Measurements from ENCODE around the gene C1orf232. TPM values are rescaled to one million over a fixed set of nuclear protein-coding genes. Genes with fewer than 3 reads are reported as not detected.

The C1orf232 gene
- total RNA-seq, 1 experiment from 2014 or later: not detected

DNA sequence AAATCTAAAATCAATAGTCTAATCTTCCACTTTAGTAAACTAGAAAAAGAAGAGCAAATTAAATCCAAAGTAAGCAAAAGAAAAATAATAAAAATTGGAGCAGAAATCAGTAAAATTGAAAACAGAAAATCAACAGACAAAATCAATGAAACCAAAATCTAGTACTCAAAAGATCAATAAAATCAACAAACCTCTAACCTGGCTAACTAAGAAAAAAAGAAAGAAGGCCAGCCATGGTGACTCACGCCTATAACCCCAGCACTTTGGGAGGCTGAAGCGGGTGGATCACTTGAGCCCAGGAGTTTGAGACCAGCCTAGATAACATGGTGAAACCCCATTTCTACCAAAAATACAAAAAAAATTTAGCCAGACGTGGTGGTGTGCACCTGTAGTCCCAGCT is 34.3 kb downstream of the C1orf232 start:
- no peak overlapping the region for H3K4me2 ChIP-seq (ENCODE audit: low read length)
- no TSS peak for BruUV-seq (replicated peaks)
- H3K9me3 ChIP-seq (ENCODE audit: control insufficient read depth in 1 of 2, insufficient read depth in 1 of 2, low read depth in 1 of 2, low read length in 2 of 2): no peaks in the 10 kb centered on the region
- H2AFZ ChIP-seq (ENCODE audit: low read depth, low read length, poor library complexity, severe bottlenecking): no peak overlapping the region
- no peak overlapping the region for H3K9ac ChIP-seq (ENCODE audit: low read length)
- ChIA-PET CTCF (no interaction called here), POLR2A (no interaction called here), RAD21 (ENCODE audit: low non-redundant PET in 1 of 2, low total read pairs in 2 of 2, uncharacterized antibody in 2 of 2, unreplicated experiment in 2 of 2) (no interaction called here)
- intact Hi-C loops (cut with micrococcal nuclease): no loop called here
- no peak overlapping the region for H3K4me3 ChIP-seq (replicated peaks in 1 of 2; ENCODE audit: low read depth in 1 of 2, low read length in 2 of 2)
- no peaks in the 10 kb centered on the region for H4K20me1 ChIP-seq (ENCODE audit: insufficient read depth)
- no peaks in the 10 kb centered on the region for H3K36me3 ChIP-seq (ENCODE audit: control insufficient read depth in 1 of 2, insufficient read depth in 2 of 2, low read length in 2 of 2)
- TF ChIP-seq, protein P1, sequence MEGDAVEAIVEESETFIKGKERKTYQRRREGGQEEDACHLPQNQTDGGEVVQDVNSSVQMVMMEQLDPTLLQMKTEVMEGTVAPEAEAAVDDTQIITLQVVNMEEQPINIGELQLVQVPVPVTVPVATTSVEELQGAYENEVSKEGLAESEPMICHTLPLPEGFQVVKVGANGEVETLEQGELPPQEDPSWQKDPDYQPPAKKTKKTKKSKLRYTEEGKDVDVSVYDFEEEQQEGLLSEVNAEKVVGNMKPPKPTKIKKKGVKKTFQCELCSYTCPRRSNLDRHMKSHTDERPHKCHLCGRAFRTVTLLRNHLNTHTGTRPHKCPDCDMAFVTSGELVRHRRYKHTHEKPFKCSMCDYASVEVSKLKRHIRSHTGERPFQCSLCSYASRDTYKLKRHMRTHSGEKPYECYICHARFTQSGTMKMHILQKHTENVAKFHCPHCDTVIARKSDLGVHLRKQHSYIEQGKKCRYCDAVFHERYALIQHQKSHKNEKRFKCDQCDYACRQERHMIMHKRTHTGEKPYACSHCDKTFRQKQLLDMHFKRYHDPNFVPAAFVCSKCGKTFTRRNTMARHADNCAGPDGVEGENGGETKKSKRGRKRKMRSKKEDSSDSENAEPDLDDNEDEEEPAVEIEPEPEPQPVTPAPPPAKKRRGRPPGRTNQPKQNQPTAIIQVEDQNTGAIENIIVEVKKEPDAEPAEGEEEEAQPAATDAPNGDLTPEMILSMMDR (IDR thresholded peaks at IDR 0.05 in 2 of 3, conservative IDR thresholded peaks at IDR 0.05 in 1 of 3; ENCODE audit: borderline replicate concordance in 1 of 3, insufficient read depth in 1 of 3, low read depth in 2 of 3, low read length in 2 of 3): no peak
- TF ChIP-seq EZH2 (IDR thresholded peaks at IDR 0.05) (no peak), EZH2phosphoT487 (IDR thresholded peaks at IDR 0.05; ENCODE audit: borderline replicate concordance) (no peak), EGR1 (IDR thresholded peaks at IDR 0.05; ENCODE audit: low read depth) (no peak), JUND (IDR thresholded peaks at IDR 0.05) (no peak), RAD21 (IDR thresholded peaks at IDR 0.05; ENCODE audit: low read depth) (no peak), FOSL1 (IDR thresholded peaks at IDR 0.05; ENCODE audit: low read depth) (no peak), SP1 (IDR thresholded peaks at IDR 0.05; ENCODE audit: low read depth) (no peak)
- TF ChIP-seq, protein P2, sequence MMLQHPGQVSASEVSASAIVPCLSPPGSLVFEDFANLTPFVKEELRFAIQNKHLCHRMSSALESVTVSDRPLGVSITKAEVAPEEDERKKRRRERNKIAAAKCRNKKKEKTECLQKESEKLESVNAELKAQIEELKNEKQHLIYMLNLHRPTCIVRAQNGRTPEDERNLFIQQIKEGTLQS (IDR thresholded peaks at IDR 0.05): no peak
- TF ChIP-seq, protein P3, sequence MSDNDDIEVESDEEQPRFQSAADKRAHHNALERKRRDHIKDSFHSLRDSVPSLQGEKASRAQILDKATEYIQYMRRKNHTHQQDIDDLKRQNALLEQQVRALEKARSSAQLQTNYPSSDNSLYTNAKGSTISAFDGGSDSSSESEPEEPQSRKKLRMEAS (IDR thresholded peaks at IDR 0.05): no peak
- H3K27ac ChIP-seq (ENCODE audit: low read depth, low read length): no peak overlapping the region
- 0 out of 2 replicates have a peak, but pooled peaks cover 3% of the 10 kb centered on the region for H3K9me2 ChIP-seq (ENCODE audit: insufficient read depth)
- H3K79me2 ChIP-seq (ENCODE audit: insufficient read depth, low read length): no peaks in the 10 kb centered on the region
- no peak for DNase-seq (ENCODE audit: low read depth, low spot score)
- H3K4me1 ChIP-seq (ENCODE audit: control insufficient read depth in 1 of 2, insufficient read depth in 2 of 2, low read length in 2 of 2): peaks cover 0 to 8% of the 10 kb centered on the region in 2 experiments; a peak in 2 of 4 replicates
- ATAC-seq: no peak
- no peaks in the 10 kb centered on the region for H3K27me3 ChIP-seq (ENCODE audit: insufficient read depth, low read length)
